ENCODE results near the gene HMGA1.

HMGA1 gene

DNA sequence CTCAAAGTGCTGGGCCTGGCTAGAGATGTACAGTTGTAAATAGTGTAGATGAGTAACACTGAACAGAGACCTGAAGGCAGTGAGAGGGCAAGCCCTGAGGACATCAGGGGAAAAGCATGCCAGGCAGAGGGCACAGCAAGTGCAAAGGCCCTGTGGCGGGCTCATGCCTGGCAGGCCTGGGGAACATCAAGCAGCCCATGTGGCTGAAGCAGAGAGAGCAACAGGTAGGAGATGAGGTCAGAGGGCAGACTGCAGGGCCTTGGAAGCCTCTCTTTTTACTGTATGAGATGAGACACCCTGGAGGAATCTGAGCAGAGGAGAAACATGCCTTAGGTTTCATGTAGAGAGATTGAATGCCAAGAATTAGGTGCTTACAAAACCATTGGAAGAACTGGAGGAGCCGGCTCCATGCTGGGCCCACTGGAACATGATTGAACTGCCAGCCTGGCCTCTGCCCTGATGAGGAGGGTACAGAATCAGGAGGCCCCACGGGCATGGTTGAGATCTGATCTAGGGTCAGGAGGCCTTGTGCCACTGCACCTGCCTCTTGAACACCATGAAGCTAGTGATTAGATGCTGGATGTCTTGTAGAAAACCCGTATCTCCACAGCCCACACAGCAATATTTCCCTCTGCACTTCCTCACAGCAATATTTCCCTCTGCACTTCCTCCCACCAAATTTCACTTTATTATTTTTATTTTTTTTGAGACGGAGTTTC lies 5.9 kb upstream of the HMGA1 start:
- Histone ChIP-seq H3K4ac (ENCODE audit: low read depth, low read length) (no peak overlapping the region), H3K9ac (ENCODE audit: low read length) (no peak overlapping the region), H2AK5ac (ENCODE audit: low read length) (no peak overlapping the region), H4K91ac (ENCODE audit: low read depth, low read length) (no peak overlapping the region), H3K14ac (ENCODE audit: low read length) (no peak overlapping the region), H4K12ac (ENCODE audit: low read depth, low read length) (no peak overlapping the region), H2BK120ac (ENCODE audit: insufficient read depth, low read length, poor library complexity) (no peak overlapping the region), H2BK5ac (ENCODE audit: low read depth, low read length, poor library complexity) (no peak overlapping the region), H3K27me3 (ENCODE audit: insufficient read depth, low read length) (no peaks in the 10 kb centered on the region), H3K23ac (ENCODE audit: low read length) (no peak overlapping the region), H3K4me1 (ENCODE audit: control insufficient read depth in 1 of 2, insufficient read depth in 2 of 2, low read length in 2 of 2) (peaks cover 21 to 30% of the 10 kb centered on the region in 2 experiments), H3K27ac (ENCODE audit: low read depth, low read length) (no peak overlapping the region), H3K79me2 (ENCODE audit: control insufficient read depth, insufficient read depth, low read length, poor library complexity) (peaks cover 5% of the 10 kb centered on the region), H2AFZ (ENCODE audit: insufficient read depth, low read length, poor library complexity) (no peak overlapping the region), H2BK12ac (ENCODE audit: low read length) (no peak overlapping the region), H3K36me3 (ENCODE audit: control insufficient read depth in 1 of 2, insufficient read depth in 2 of 2, low read length in 2 of 2) (no peaks in the 10 kb centered on the region), H3K18ac (ENCODE audit: low read length) (no peak overlapping the region), H4K8ac (ENCODE audit: low read depth, low read length) (no peak overlapping the region), H3K9me3 (ENCODE audit: insufficient read depth, low read depth, low read length) (peaks cover 4% of the 10 kb centered on the region), H3K79me1 (ENCODE audit: low read length) (peaks cover 20% of the 10 kb centered on the region), H3K4me3 (ENCODE audit: low read depth, low read length) (no peak overlapping the region), H3K4me2 (ENCODE audit: low read length) (no peak overlapping the region)
- DNase-seq, result peak; percentile 97
- WGBS (ENCODE audit: extremely low coverage, insufficient coverage, insufficient read length), result no CpG with 5 or more reads among the region's 5 CpGs

DNA sequence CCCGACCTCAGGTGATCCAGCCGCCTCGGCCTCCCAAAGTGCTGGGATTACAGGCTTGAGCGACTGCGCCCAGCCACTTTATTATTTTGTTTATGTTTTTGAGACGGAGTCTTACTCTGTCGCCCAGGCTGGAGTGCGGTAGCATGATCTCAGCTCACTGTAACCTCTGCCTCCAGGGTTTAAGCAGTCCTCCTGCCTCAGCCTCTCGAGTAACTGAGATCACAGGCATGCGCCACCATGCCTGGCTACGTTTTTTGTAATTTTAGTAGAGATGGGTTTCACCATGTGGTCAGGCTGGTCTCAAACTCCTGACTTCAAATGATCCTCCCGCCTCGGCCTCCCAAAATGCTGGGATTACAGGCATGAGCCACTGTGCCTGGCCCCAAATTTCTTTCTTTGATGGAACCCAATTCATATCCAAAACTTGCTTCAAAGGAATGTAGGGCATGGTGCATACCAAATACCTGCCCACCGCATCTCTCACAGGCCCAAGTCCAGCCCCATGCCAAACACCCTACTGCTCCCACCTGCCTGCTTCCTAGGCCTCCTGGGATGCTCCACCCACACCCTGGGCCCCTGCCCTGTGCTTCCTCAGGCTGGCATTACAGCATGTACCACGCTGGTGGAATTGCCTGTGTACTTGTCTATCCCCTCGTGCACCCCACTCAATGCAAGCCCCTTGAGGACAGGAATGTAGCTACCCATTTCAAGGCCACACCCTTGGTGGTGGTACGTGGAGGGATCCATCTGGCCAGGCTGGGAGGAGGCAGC lies 4.9 kb upstream of the HMGA1 start:
- no peak overlapping the region for H4K91ac ChIP-seq (ENCODE audit: low read depth, low read length)
- H3K27ac ChIP-seq (ENCODE audit: low read depth, low read length), result no peak overlapping the region
- peak; percentile 59 to 64 for DNase-seq
- H3K4me3 ChIP-seq (ENCODE audit: low read depth, low read length), result peak overlapping the region; percentile 20
- H3K14ac ChIP-seq (ENCODE audit: low read length), result no peak overlapping the region
- H4K8ac ChIP-seq (ENCODE audit: low read depth, low read length), result no peak overlapping the region
- no peak overlapping the region for H3K9ac ChIP-seq (ENCODE audit: low read length)
- H2BK5ac ChIP-seq (ENCODE audit: low read depth, low read length, poor library complexity), result no peak overlapping the region
- H3K4me2 ChIP-seq (ENCODE audit: low read length), result no peak overlapping the region
- H2AFZ ChIP-seq (ENCODE audit: insufficient read depth, low read length, poor library complexity), result no peak overlapping the region
- H3K4me1 ChIP-seq (ENCODE audit: control insufficient read depth in 1 of 2, insufficient read depth in 2 of 2, low read length in 2 of 2), result peaks cover 21 to 31% of the 10 kb centered on the region in 2 experiments
- H2AK5ac ChIP-seq (ENCODE audit: low read length), result no peak overlapping the region
- H3K79me2 ChIP-seq (ENCODE audit: control insufficient read depth, insufficient read depth, low read length, poor library complexity), result peaks cover 6% of the 10 kb centered on the region
- WGBS (ENCODE audit: extremely low coverage, insufficient coverage, insufficient read length), result no CpG with 5 or more reads among the region's 17 CpGs
- no peak overlapping the region for H2BK120ac ChIP-seq (ENCODE audit: insufficient read depth, low read length, poor library complexity)
- no peaks in the 10 kb centered on the region for H3K36me3 ChIP-seq (ENCODE audit: control insufficient read depth in 1 of 2, insufficient read depth in 2 of 2, low read length in 2 of 2)
- no peak overlapping the region for H4K12ac ChIP-seq (ENCODE audit: low read depth, low read length)
- no peaks in the 10 kb centered on the region for H3K27me3 ChIP-seq (ENCODE audit: insufficient read depth, low read length)
- no peak overlapping the region for H3K4ac ChIP-seq (ENCODE audit: low read depth, low read length)
- peaks cover 25% of the 10 kb centered on the region for H3K79me1 ChIP-seq (ENCODE audit: low read length)
- H3K23ac ChIP-seq (ENCODE audit: low read length), result no peak overlapping the region
- no peak overlapping the region for H3K18ac ChIP-seq (ENCODE audit: low read length)
- no peak overlapping the region for H2BK12ac ChIP-seq (ENCODE audit: low read length)
- H3K9me3 ChIP-seq (ENCODE audit: insufficient read depth, low read depth, low read length), result peaks cover 4% of the 10 kb centered on the region

DNA sequence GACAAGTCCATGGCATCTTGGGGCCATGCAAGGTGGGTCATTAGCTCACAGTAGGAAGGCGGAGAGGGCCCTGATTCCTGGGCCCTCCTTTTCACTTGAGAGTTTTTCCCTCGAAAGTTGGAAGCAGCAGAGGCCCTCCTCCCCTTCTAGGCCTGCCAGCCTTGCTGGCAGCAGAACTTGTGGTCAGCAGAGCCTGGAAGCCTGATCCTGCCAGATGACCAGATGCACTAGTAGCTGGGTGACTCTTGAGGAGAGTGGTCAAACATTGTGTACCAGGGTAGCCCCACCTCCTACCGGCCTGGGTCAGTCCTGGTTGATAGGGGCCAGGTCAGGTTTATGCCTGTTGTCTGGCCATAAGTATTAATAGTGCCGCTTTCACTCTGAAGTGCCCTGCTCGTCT lies 3.8 kb upstream of the HMGA1 start:
- peaks cover 2% of the 10 kb centered on the region for H3K9me3 ChIP-seq (ENCODE audit: insufficient read depth, low read depth, low read length)
- no peak overlapping the region for H3K18ac ChIP-seq (ENCODE audit: low read length)
- H2AK5ac ChIP-seq (ENCODE audit: low read length), result no peak overlapping the region
- H2BK120ac ChIP-seq (ENCODE audit: insufficient read depth, low read length, poor library complexity), result no peak overlapping the region
- H3K79me1 ChIP-seq (ENCODE audit: low read length), result peaks cover 25% of the 10 kb centered on the region
- no peak overlapping the region for H3K23ac ChIP-seq (ENCODE audit: low read length)
- no CpG with 5 or more reads among the region's 5 CpGs for WGBS (ENCODE audit: extremely low coverage, insufficient coverage, insufficient read length)
- no peak overlapping the region for H3K27ac ChIP-seq (ENCODE audit: low read depth, low read length)
- no peak overlapping the region for H3K4ac ChIP-seq (ENCODE audit: low read depth, low read length)
- H3K36me3 ChIP-seq (ENCODE audit: control insufficient read depth in 1 of 2, insufficient read depth in 2 of 2, low read length in 2 of 2), result no peaks in the 10 kb centered on the region
- H3K14ac ChIP-seq (ENCODE audit: low read length), result no peak overlapping the region
- H2BK5ac ChIP-seq (ENCODE audit: low read depth, low read length, poor library complexity), result no peak overlapping the region
- no peak overlapping the region for H3K4me2 ChIP-seq (ENCODE audit: low read length)
- no peak overlapping the region for H4K12ac ChIP-seq (ENCODE audit: low read depth, low read length)
- no peak overlapping the region for H4K8ac ChIP-seq (ENCODE audit: low read depth, low read length)
- H3K79me2 ChIP-seq (ENCODE audit: control insufficient read depth, insufficient read depth, low read length, poor library complexity), result peaks cover 12% of the 10 kb centered on the region
- no peak overlapping the region for H3K4me3 ChIP-seq (ENCODE audit: low read depth, low read length)
- H3K9ac ChIP-seq (ENCODE audit: low read length), result no peak overlapping the region
- no peaks in the 10 kb centered on the region for H3K27me3 ChIP-seq (ENCODE audit: insufficient read depth, low read length)
- peak overlapping the region; percentile 9 for H2BK12ac ChIP-seq (ENCODE audit: low read length)
- no peak for DNase-seq
- no peak overlapping the region for H2AFZ ChIP-seq (ENCODE audit: insufficient read depth, low read length, poor library complexity)
- H3K4me1 ChIP-seq (ENCODE audit: control insufficient read depth in 1 of 2, insufficient read depth in 2 of 2, low read length in 2 of 2), result peaks cover 10 to 21% of the 10 kb centered on the region in 2 experiments
- H4K91ac ChIP-seq (ENCODE audit: low read depth, low read length), result no peak overlapping the region

DNA sequence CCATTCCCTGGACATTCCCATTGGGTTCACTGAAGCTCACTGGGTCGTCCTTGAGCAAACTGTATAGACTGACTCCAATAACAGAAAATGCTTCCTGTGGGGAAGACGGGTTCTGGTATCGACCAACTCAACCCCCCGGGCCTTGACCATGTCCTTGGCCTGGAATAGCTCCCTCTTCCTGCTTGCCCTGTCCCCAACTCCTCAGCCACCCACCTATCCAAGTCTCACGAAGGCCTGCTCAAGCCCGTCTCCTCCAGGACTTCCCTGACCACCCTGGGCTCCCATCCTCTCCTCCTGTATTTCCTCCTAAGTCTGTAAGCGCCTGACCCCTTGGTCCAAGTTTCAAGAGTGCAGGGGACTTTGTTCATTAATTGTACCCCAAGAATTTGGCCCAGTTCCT lies 2.8 kb upstream of the HMGA1 start:
- Histone ChIP-seq H3K27ac (ENCODE audit: low read depth, low read length) (no peak overlapping the region), H3K79me1 (ENCODE audit: low read length) (peaks cover 33% of the 10 kb centered on the region), H3K27me3 (ENCODE audit: insufficient read depth, low read length) (no peaks in the 10 kb centered on the region), H2BK5ac (ENCODE audit: low read depth, low read length, poor library complexity) (no peak overlapping the region), H3K9me3 (ENCODE audit: insufficient read depth, low read depth, low read length) (peaks cover 2% of the 10 kb centered on the region), H2AFZ (ENCODE audit: insufficient read depth, low read length, poor library complexity) (no peak overlapping the region), H3K4ac (ENCODE audit: low read depth, low read length) (no peak overlapping the region), H4K91ac (ENCODE audit: low read depth, low read length) (no peak overlapping the region), H3K9ac (ENCODE audit: low read length) (no peak overlapping the region), H3K18ac (ENCODE audit: low read length) (no peak overlapping the region), H3K14ac (ENCODE audit: low read length) (no peak overlapping the region), H2AK5ac (ENCODE audit: low read length) (peak overlapping the region; percentile 8), H3K36me3 (ENCODE audit: control insufficient read depth in 1 of 2, insufficient read depth in 2 of 2, low read length in 2 of 2) (no peaks in the 10 kb centered on the region), H2BK120ac (ENCODE audit: insufficient read depth, low read length, poor library complexity) (no peak overlapping the region), H3K23ac (ENCODE audit: low read length) (no peak overlapping the region), H3K4me1 (ENCODE audit: control insufficient read depth in 1 of 2, insufficient read depth in 2 of 2, low read length in 2 of 2) (peaks cover 13 to 26% of the 10 kb centered on the region in 2 experiments), H3K4me2 (ENCODE audit: low read length) (no peak overlapping the region), H4K8ac (ENCODE audit: low read depth, low read length) (no peak overlapping the region), H2BK12ac (ENCODE audit: low read length) (peak overlapping the region; percentile 4), H3K4me3 (ENCODE audit: low read depth, low read length) (no peak overlapping the region), H3K79me2 (ENCODE audit: control insufficient read depth, insufficient read depth, low read length, poor library complexity) (peaks cover 21% of the 10 kb centered on the region), H4K12ac (ENCODE audit: low read depth, low read length) (no peak overlapping the region)
- WGBS (ENCODE audit: extremely low coverage, insufficient coverage, insufficient read length), result no CpG with 5 or more reads among the region's 7 CpGs
- DNase-seq, result no peak
